HCT116 (cell line): Measurements from ENCODE around the gene EIF4E1B. TPM values are rescaled to one million over a fixed set of nuclear protein-coding genes. Genes with fewer than 3 reads are reported as not detected.

Experiments used
- ATAC-seq: fragments of 200-7000 bp; cut with Tn5 transposase; 2 replicates; pipeline ENCODE4 v1.9.1; 2020; ENCODE audit warnings: mild to moderate bottlenecking, moderate library complexity
- BruUV-seq: library from RNA; stranded (reverse); fragments of 400-500 nt; replicated peaks from 2 replicates; lab custom pipeline; 2021; lab: Mats Ljungman, UMichigan
- CTCF ChIA-PET: fragments of 300-600 bp; sonication (Branson Sonifier 250); formaldehyde crosslinking; loops from one replicate; lab custom pipeline; 2021; ENCODE audit warnings: antibody characterized with exemption; lab: Charles Lee
- POLR2A ChIA-PET: fragments of 300-600, 350-600 bp; sonication (Branson Sonifier 250); formaldehyde crosslinking; loops from one replicate; lab custom pipeline; 2021; ENCODE audit warnings: antibody characterized with exemption; lab: Charles Lee
- RAD21 ChIA-PET, 2 experiments: fragments of 300-600 bp; sonication (Branson Sonifier 250); formaldehyde crosslinking; loops; one replicate each; lab custom pipeline; 2023; ENCODE audit warnings: low total read pairs in 2 of 2; ENCODE audit not compliant: uncharacterized antibody in 2 of 2, unreplicated experiment in 2 of 2, low non-redundant PET in 1 of 2; lab: Charles Lee
- DNase-seq: peaks from one replicate; pipeline ENCODE4 v3.0.0-alpha.2; 2010; ENCODE audit warnings: low read depth, low spot score
- H2AFZ ChIP-seq: fragments of 200-600 bp; shearing (Covaris generic), sonication (generic); 2 replicates; pipeline ENCODE4 v1.6.1; 2017; ENCODE audit warnings: low read depth, mixed run types, mixed read lengths, antibody characterized with exemption, low read length; ENCODE audit not compliant: poor library complexity, severe bottlenecking
- H3K27ac ChIP-seq: 2 replicates; pipeline ENCODE4 v1.5.1; 2012; ENCODE audit warnings: low read depth, low read length
- H3K27me3 ChIP-seq: fragments of 200-600 bp; sonication (generic); 2 replicates; pipeline ENCODE4 v1.6.1; 2016; ENCODE audit warnings: mixed run types, low read length, mixed read lengths; ENCODE audit not compliant: insufficient read depth
- H3K36me3 ChIP-seq, 2 experiments: fragments of 200-500 bp in 1 of 2; fragments of 200-600 bp in 1 of 2; sonication (Bioruptor generic) in 1 of 2; sonication (generic) in 1 of 2; 2 replicates each; pipeline versions ENCODE4 v1.5.1 to v1.6.1; 2014 to 2016; ENCODE audit warnings: low read length in 2 of 2, inconsistent platforms in 1 of 2, mixed read lengths in 1 of 2, mixed run types in 1 of 2; ENCODE audit not compliant: insufficient read depth in 2 of 2, control insufficient read depth in 1 of 2
- H3K4me1 ChIP-seq, 2 experiments: fragments of 200-600 bp in 1 of 2; sonication (generic) in 1 of 2; 2 replicates each; pipeline versions ENCODE4 v1.5.1 to v1.6.1; 2012 to 2017; ENCODE audit warnings: low read length in 2 of 2, inconsistent platforms in 1 of 2, mild to moderate bottlenecking in 1 of 2, mixed read lengths in 1 of 2, mixed run types in 1 of 2, moderate library complexity in 1 of 2; ENCODE audit not compliant: insufficient read depth in 2 of 2, control insufficient read depth in 1 of 2
- H3K4me2 ChIP-seq: fragments of 200-600 bp; sonication (generic); 2 replicates; pipeline ENCODE4 v1.6.1; 2017; ENCODE audit warnings: mixed run types, low read length, mixed read lengths
- H3K4me3 ChIP-seq, 2 experiments: fragments of 200-600 bp in 1 of 2; sonication (generic) in 1 of 2; replicated peaks in 1 of 2; 2 replicates each; pipeline ENCODE4 v1.5.1; 2011 to 2016; ENCODE audit warnings: low read length in 2 of 2, control low read depth in 1 of 2, low read depth in 1 of 2, mild to moderate bottlenecking in 1 of 2, mixed read lengths in 1 of 2, mixed run types in 1 of 2
- H3K79me2 ChIP-seq: fragments of 200-600 bp; sonication (generic); 2 replicates; pipeline ENCODE4 v1.6.1; 2017; ENCODE audit warnings: mild to moderate bottlenecking, mixed run types, low read length, moderate library complexity, mixed read lengths; ENCODE audit not compliant: insufficient read depth
- H3K9ac ChIP-seq: fragments of 200-600 bp; sonication (generic); 2 replicates; pipeline ENCODE4 v1.6.1; 2016; ENCODE audit warnings: low read length, mixed read lengths
- H3K9me2 ChIP-seq: fragments of 200-600 bp; sonication (generic), shearing (Covaris generic); 2 replicates; pipeline ENCODE4 v1.6.1; 2017; ENCODE audit warnings: mixed run types, mild to moderate bottlenecking, moderate library complexity; ENCODE audit not compliant: insufficient read depth
- H3K9me3 ChIP-seq, 2 experiments: fragments of 200-500 bp in 1 of 2; fragments of 200-600 bp in 1 of 2; sonication (Bioruptor generic) in 1 of 2; sonication (generic) in 1 of 2; 2 replicates each; pipeline ENCODE4 v1.6.1; 2014 to 2017; ENCODE audit warnings: low read length in 2 of 2, mixed read lengths in 2 of 2, inconsistent platforms in 1 of 2, low read depth in 1 of 2, mild to moderate bottlenecking in 1 of 2, mixed run types in 1 of 2, moderate library complexity in 1 of 2; ENCODE audit not compliant: control insufficient read depth in 1 of 2, insufficient read depth in 1 of 2
- H4K20me1 ChIP-seq: fragments of 200-600 bp; sonication (generic), shearing (Covaris generic); 2 replicates; pipeline ENCODE4 v1.6.1; 2017; ENCODE audit warnings: mixed run types, mild to moderate bottlenecking, moderate library complexity; ENCODE audit not compliant: insufficient read depth
- EGR1 ChIP-seq: IDR thresholded peaks from 2 replicates; pipeline ENCODE4 v1.6.1; 2012; ENCODE audit warnings: low read depth
- ELF1 ChIP-seq: IDR thresholded peaks from 2 replicates; pipeline ENCODE4 v1.6.1; 2012; ENCODE audit warnings: low read depth, borderline replicate concordance
- EZH2 ChIP-seq: fragments of 200-600 bp; sonication (generic); IDR thresholded peaks from 2 replicates; pipeline ENCODE4 v1.6.1; 2017; ENCODE audit warnings: antibody characterized with exemption, mixed run types
- FOSL1 ChIP-seq: IDR thresholded peaks from 2 replicates; pipeline ENCODE4 v1.6.1; 2012; ENCODE audit warnings: low read depth
- JUND ChIP-seq: IDR thresholded peaks from 2 replicates; pipeline ENCODE4 v1.6.1; 2012
- POLR2A ChIP-seq: IDR thresholded peaks from 2 replicates; pipeline ENCODE4 v1.7.0; 2011; ENCODE audit warnings: borderline replicate concordance; ENCODE audit not compliant: insufficient read depth, insufficient read length; ENCODE audit errors: extremely low read depth
- SP1 ChIP-seq: IDR thresholded peaks from 2 replicates; pipeline ENCODE4 v1.6.1; 2012; ENCODE audit warnings: low read depth
- SRF ChIP-seq: IDR thresholded peaks from 2 replicates; pipeline ENCODE4 v1.6.1; 2012; ENCODE audit warnings: low read depth
- YY1 ChIP-seq: IDR thresholded peaks from 2 replicates; pipeline ENCODE4 v1.6.1; 2011; ENCODE audit warnings: low read length, low read depth, moderate library complexity, mild to moderate bottlenecking; ENCODE audit not compliant: insufficient replicate concordance; ENCODE audit errors: extremely low read depth
- ZBTB33 ChIP-seq: IDR thresholded peaks from 2 replicates; pipeline ENCODE4 v1.6.1; 2011; ENCODE audit warnings: mild to moderate bottlenecking, low read length, moderate library complexity; ENCODE audit not compliant: insufficient replicate concordance; ENCODE audit errors: extremely low read depth
- ZFX ChIP-seq: fragments of 450-650 bp; IDR thresholded peaks from 2 replicates; pipeline ENCODE4 v1.6.1; 2017
- ZNF274 ChIP-seq: fragments of 200-500 bp; sonication (Bioruptor generic); IDR thresholded peaks from 2 replicates; pipeline ENCODE4 v1.6.1; 2014; ENCODE audit warnings: mild to moderate bottlenecking, low read depth, low read length, inconsistent platforms
- intact Hi-C: fragments of 100-400 bp; cut with micrococcal nuclease; formaldehyde crosslinking; loops from 2 replicates; pipeline ENCODE4 v1.10.0; 2022
- total RNA-seq: library from RNA; stranded (reverse); gene quantifications from one replicate; pipeline ENCODE4 v1.2.1, GENCODE V29; 2021; ENCODE audit not compliant: unreplicated experiment

The EIF4E1B gene
- total RNA-seq, 1 experiment from 2014 or later, result 0.07 TPM

- RAD21 ChIA-PET, result no interaction called here
- CTCF ChIA-PET, result no interaction called here
These were observed 14.6 kb downstream of the EIF4E1B start for GRCh38 chr5:176644878-176645670.

GRCh38 chr5:176646049-176646706 lies 15.7 kb downstream of the EIF4E1B start:
- no peaks in the 10 kb centered on the region for H3K9me3 ChIP-seq
- peaks cover 27% of the 10 kb centered on the region for H3K79me2 ChIP-seq
- ATAC-seq (no peak), DNase-seq (no peak)
- CTCF ChIA-PET, result interaction anchor here (1.3 to 2.2 kb wide), 2 partner anchors 14 to 440 kb away, joined by 3 to 11 read pairs; partner anchors contain the start of gene FGFR4
- H4K20me1 ChIP-seq, result no peaks in the 10 kb centered on the region
- H3K9me2 ChIP-seq, result no peaks in the 10 kb centered on the region
- no peaks in the 10 kb centered on the region for H3K27me3 ChIP-seq
- peaks cover 17 to 44% of the 10 kb centered on the region in 2 experiments for H3K4me1 ChIP-seq
- no TSS peak for BruUV-seq
- H2AFZ ChIP-seq, result no peak overlapping the region
- no peaks in the 10 kb centered on the region for H3K36me3 ChIP-seq
- intact Hi-C loops, result no loop called here
- peak overlapping the region; percentile 83 for H3K9ac ChIP-seq
- RAD21 ChIA-PET, result no interaction called here
- TF ChIP-seq POLR2A, result no peak
- no peak for TF ChIP-seq ZNF274
- TF ChIP-seq SP1, result no peak
- no peak for TF ChIP-seq EGR1
- no peak for TF ChIP-seq SRF
- no peak for TF ChIP-seq ZBTB33
- TF ChIP-seq ZFX, result no peak
- no peak for TF ChIP-seq EZH2
- no peak for TF ChIP-seq FOSL1
- no peak for TF ChIP-seq YY1
- TF ChIP-seq JUND, result no peak
- H3K4me2 ChIP-seq, result peak overlapping the region; percentile 94
- peak overlapping the region; percentile 68 for H3K27ac ChIP-seq
- peak overlapping the region; percentile 61 to 86 for H3K4me3 ChIP-seq
- POLR2A ChIA-PET, result interaction anchor here (0.6 to 1.4 kb wide), 4 partner anchors 11 to 910 kb away, joined by 3 to 4 read pairs (median 4); partner anchors contain the start of gene RNF44

More at GRCh38 chr5:176644878-176645670, 14.6 kb downstream of the EIF4E1B start:
- Histone ChIP-seq H3K36me3 (no peaks in the 10 kb centered on the region), H3K27ac (no peak overlapping the region), H3K9me3 (no peaks in the 10 kb centered on the region), H3K9ac (no peak overlapping the region), H3K9me2 (no peaks in the 10 kb centered on the region), H2AFZ (no peak overlapping the region), H3K27me3 (no peaks in the 10 kb centered on the region), H3K4me1 (peaks cover 17 to 44% of the 10 kb centered on the region in 2 experiments), H3K79me2 (peaks cover 18% of the 10 kb centered on the region), H3K4me3 (no peak overlapping the region), H4K20me1 (no peaks in the 10 kb centered on the region), H3K4me2 (no peak overlapping the region)
- POLR2A ChIA-PET, result no interaction called here
- TF ChIP-seq ELF1, result no peak
- intact Hi-C loops, result no loop called here
- no TSS peak for BruUV-seq
- DNase-seq, result no peak
- no peak for ATAC-seq
